HTERT RPE-1 (cell line): Measurements from ENCODE around the gene SEPTIN8.

ENCODE experiments used
- in situ Hi-C: fragments of 300-500 bp; cut with MboI; formaldehyde crosslinking; loops from 4 replicates; pipeline ENCODE4 v1.14.3; 2020; ENCODE audit warnings: low sequenced_read_pairs

Gene SEPTIN8, protein sequence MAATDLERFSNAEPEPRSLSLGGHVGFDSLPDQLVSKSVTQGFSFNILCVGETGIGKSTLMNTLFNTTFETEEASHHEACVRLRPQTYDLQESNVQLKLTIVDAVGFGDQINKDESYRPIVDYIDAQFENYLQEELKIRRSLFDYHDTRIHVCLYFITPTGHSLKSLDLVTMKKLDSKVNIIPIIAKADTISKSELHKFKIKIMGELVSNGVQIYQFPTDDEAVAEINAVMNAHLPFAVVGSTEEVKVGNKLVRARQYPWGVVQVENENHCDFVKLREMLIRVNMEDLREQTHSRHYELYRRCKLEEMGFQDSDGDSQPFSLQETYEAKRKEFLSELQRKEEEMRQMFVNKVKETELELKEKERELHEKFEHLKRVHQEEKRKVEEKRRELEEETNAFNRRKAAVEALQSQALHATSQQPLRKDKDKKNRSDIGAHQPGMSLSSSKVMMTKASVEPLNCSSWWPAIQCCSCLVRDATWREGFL

DNA sequence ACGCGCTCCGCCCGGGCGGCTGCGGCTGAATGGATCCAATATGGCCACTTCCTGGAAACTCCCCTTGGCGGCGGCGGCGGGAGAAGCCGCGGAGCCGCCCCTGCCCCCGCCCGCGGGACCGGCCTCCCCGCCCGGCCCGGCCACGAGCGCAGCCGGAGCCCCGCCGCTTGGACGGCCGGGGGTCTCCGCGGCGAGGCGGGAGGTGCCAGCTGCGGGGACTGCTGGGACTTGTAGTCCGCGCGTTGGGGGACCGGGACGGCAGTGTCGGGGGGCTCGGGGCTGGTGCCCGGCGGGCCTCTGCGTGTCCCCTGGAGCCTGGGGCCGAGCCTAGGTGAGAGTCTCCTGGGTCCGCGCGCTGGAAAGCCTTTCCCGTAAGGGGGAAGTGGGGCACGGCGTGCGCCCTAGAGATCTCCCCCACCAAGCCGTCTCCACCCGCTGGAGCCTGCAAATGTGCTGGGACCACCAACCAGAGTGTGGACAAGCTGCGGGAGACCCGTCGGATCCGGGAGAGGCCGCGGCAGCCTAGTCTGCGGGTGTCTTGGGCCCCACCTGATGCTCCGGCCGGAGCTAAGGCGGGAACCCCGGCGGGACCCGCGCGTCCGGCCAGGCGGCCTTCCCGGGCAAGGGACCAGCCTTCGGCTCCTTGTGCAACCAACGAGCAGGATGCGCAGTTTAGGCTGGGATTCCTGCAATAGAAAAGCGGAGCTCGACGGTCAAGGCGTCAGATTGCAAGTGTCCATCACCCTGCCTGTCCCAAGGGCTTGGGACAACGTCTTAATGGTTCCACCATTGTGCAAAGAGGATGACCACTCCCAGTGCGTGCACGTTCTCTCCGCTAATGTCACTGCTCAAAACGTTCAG, at the start of gene SEPTIN8:
SEPTIN8 (minus strand) TSS at position 31 of the 861 bp plus-strand sequence. CDS start 102 bp downstream, outside the sequence.
- in situ Hi-C loops = no loop called here

DNA sequence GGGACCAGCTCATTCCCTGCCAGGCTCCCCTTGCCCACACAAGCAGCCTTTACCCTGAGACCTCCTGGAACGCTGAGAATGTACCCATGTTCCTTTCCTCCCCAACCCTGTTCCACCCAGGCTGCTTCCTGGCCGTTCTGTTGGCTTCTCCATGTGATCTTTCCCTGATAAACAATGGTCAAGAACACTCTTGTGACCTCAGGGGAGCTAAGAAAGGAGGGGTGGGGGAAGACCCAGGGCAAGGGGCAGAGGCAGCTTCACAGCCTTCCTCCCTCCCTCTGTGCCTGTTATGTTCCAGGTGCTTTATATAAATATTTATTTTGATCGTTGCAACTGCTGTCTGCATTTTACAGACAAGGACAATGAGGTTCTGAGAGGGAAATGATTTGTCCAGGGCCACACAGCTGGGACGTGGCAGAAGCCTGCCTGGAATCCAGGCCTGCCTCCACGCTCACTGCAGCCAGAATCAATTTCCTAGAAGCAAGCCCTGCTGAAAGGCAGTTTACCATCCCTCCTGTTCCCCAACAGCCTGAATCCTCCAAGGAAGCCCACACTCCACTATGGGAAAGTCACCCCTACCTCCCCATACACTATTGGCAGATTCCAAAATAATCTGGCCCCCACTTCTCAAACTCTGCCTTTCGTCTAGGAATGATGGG, 49.5 kb upstream of the SEPTIN8 start:
- in situ Hi-C loops = no loop called here

GRCh38 chr5:132825834-132826391, 48.9 kb upstream of the SEPTIN8 start:
- in situ Hi-C loops = no loop called here

- in situ Hi-C loops = no loop called here
Observed at GRCh38 chr5:132825033-132825833, 48.2 kb upstream of the SEPTIN8 start.

DNA sequence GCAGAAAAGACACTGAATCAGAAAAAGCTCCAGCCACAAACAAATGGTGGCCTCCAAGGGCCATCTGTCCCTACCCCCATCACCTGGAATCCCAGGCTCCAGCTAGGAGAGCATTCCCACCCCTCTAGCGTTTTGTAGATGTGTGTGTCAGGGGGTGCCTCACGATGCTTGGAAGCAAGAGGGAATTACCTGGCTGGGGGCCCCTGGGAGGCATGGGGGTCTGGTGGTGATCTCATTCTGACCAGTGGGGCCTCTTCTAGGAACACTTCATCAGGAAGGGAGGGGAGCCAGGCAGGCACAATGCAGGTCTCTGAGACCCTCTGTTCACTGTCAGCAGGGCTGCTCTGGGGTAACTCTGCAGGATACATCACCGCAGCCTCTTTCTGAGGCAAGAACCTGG, 47.4 kb upstream of the SEPTIN8 start:
- in situ Hi-C loops = no loop called here

- in situ Hi-C loops = no loop called here
Observed at GRCh38 chr5:132823481-132824050, 46.5 kb upstream of the SEPTIN8 start.

DNA sequence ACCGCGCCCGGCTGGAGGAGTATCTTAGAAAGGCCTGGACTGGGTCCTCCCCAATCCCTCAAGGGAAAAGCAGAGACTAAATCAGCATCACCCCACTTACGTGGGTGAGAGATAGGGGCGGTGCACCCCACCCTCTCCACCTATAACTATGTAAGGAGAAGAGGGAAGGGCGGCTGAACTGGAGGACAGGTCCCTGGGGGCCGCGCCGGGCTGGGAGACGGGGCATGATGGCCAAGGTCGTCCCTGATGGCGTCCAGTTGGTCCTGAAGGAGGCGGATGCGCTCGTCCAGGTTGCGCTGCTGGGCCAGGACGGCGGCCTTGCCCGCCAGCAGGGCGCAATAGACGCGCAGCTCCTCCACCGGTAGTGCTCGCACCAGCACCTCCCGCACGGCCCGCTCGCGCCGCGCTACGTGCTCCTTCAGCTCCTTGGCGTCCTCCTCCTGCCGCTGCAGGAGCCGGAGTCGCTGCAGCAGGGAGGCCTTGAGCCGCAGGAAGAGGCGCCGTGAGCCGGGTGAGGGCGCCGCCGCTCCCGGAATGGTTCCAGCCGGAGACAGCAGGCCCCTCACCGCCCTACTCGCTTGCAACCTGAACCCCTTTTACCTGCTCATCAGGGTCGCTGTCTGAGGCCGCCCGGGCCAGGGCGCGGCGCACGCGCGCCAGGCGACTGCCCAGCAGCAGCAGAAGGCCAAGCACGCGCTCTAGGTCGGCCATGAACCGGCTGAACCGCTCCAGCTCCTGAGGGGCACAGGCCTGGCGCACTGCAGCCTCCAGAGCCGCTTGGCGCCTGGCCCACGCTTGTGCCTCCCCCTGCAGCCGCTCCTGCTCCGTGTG, 45.8 kb upstream of the SEPTIN8 start:
- in situ Hi-C loops = no loop called here

- in situ Hi-C loops = no loop called here
Observed at GRCh38 chr5:132821791-132822190, 44.8 kb upstream of the SEPTIN8 start.

DNA sequence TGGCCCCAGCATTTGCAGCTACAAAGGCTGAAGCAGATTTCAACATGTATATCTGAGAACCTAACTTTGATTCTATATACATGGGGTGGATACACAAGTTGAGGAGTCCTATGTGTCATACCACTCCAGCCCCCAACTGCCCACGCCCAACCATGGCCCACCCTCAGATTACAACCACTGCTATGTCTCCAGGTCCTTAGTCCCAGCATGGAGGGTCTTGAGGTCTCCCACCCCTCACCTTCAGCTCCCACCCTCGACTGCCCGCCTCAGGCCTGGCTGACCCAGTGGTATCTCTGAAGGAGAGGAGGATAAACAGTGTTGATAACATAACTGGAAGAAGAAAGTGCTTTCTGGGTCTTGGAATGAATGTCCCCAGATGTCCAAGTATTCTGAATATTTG, 44.3 kb upstream of the SEPTIN8 start:
- in situ Hi-C loops = no loop called here

GRCh38 chr5:132820162-132820754, 43.2 kb upstream of the SEPTIN8 start:
- in situ Hi-C loops = no loop called here

GRCh38 chr5:132819468-132819867, 42.4 kb upstream of the SEPTIN8 start:
- in situ Hi-C loops = no loop called here

GRCh38 chr5:132817011-132817410, 40.0 kb upstream of the SEPTIN8 start:
- in situ Hi-C loops = no loop called here

- in situ Hi-C loops = no loop called here
Observed at GRCh38 chr5:132816554-132816953, 39.5 kb upstream of the SEPTIN8 start.

- in situ Hi-C loops = no loop called here
Observed at GRCh38 chr5:132816083-132816482, 39.0 kb upstream of the SEPTIN8 start.

GRCh38 chr5:132815454-132815853, 38.4 kb upstream of the SEPTIN8 start:
- in situ Hi-C loops = no loop called here

- in situ Hi-C loops = no loop called here
Observed at GRCh38 chr5:132814503-132815294, 37.7 kb upstream of the SEPTIN8 start.

DNA sequence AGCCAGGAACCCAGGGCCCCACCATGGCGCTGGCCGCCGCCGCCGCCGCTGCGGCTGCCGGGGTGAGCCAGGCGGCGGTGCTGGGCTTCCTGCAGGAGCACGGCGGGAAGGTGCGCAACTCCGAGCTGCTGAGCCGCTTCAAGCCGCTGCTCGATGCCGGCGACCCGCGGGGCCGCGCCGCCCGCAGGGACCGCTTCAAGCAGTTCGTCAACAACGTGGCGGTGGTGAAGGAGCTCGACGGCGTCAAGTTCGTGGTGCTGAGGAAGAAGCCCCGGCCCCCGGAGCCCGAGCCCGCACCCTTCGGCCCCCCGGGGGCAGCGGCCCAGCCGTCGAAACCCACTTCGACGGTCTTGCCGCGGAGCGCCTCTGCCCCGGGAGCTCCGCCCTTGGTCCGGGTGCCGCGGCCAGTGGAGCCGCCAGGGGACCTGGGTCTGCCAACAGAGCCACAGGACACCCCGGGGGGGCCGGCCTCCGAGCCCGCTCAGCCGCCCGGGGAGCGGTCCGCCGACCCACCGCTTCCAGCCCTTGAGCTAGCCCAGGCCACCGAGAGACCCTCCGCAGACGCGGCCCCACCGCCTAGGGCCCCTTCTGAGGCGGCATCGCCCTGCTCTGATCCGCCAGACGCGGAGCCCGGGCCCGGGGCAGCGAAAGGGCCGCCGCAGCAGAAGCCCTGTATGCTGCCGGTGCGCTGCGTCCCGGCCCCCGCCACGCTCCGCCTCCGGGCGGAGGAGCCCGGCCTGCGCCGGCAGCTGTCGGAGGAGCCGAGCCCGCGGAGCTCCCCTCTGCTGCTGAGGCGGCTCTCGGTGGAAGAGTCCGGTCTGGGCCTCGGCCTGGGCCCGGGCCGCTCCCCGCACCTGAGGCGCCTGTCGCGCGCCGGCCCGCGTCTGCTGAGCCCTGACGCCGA, 36.8 kb upstream of the SEPTIN8 start:
- in situ Hi-C loops = no loop called here
